Brain microvascular endothelial cell (primary cell): ENCODE data around the gene BCL11A.

Source experiments
- DNase-seq: peaks from one replicate; pipeline ENCODE4 v3.0.0-alpha.2; 2020
- H3K27ac ChIP-seq: fragments of 250-450 bp; sonication (Bioruptor Pico); 2 replicates; pipeline ENCODE4 v1.5.1; 2020; ENCODE audit warnings: mild to moderate bottlenecking, moderate library complexity
- H3K27me3 ChIP-seq: fragments of 250-450 bp; sonication (Bioruptor Pico); replicated peaks from 2 replicates; pipeline ENCODE4 v1.5.1; 2020; ENCODE audit warnings: mild to moderate bottlenecking
- H3K36me3 ChIP-seq: fragments of 250-450 bp; sonication (Bioruptor Pico); replicated peaks from 2 replicates; pipeline ENCODE4 v1.5.1; 2020; ENCODE audit warnings: mild to moderate bottlenecking
- H3K4me3 ChIP-seq: 2 replicates; pipeline ENCODE4 v1.5.1; 2011; ENCODE audit warnings: low read depth, mild to moderate bottlenecking, control low read depth, low read length, moderate library complexity
- CTCF ChIP-seq: IDR thresholded peaks from 2 replicates; pipeline ENCODE4 v1.5.1; 2011; ENCODE audit warnings: low read depth, mild to moderate bottlenecking, moderate library complexity, low read length, control low read depth, inconsistent platforms; ENCODE audit errors: missing control alignments
- in situ Hi-C: cut with HindIII; loops from 2 replicates; pipeline ENCODE4 v1.10.0; 2017; ENCODE audit warnings: low sequenced_read_pairs, low pct_ligation_motif_present

Gene BCL11A

GRCh38 chr2:60485055-60485454 is 68.4 kb downstream of the BCL11A start:
- no peak for TF ChIP-seq CTCF
- no peak overlapping the region for H3K27ac ChIP-seq
- DNase-seq, result no peak

DNA sequence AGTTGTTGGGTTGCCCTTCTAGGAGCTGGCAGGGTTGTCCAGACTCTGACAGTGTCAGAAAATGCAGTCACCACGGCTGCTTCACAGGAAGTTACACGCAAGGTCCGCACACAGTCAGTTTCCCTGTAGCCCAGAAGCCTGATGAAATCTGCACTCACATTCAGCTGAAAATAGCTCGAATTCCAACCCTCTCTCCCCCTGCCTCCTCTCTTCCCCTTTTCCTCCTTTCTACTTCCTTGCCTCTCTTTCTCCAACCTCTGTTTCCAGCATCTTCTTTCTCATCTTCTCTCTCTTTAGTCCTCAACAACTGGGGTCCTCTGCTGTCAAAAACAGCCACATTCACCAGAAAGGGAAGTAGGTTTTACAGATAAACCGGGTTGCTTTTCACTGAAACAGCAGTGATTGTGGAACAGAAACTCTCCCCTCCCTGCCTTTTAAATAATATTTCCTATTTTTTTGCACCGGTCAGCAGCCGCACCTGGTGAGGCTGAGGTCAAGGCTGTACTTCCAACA is 69.3 kb downstream of the BCL11A start:
- Histone ChIP-seq H3K27me3 (no peaks in the 10 kb centered on the region), H3K4me3 (no peak overlapping the region), H3K27ac (peak overlapping the region; percentile 92), H3K36me3 (no peaks in the 10 kb centered on the region)
- in situ Hi-C loops, result no loop called here
- peak; percentile 79 for DNase-seq
- TF ChIP-seq CTCF, result no peak

More at GRCh38 chr2:60485055-60485454, 68.4 kb downstream of the BCL11A start:
- in situ Hi-C loops, result no loop called here
- Histone ChIP-seq H3K4me3 (no peak overlapping the region), H3K36me3 (no peaks in the 10 kb centered on the region), H3K27me3 (no peaks in the 10 kb centered on the region)

- in situ Hi-C loops, result no loop called here
- TF ChIP-seq CTCF, result no peak
- no peak overlapping the region for H3K4me3 ChIP-seq
- peak overlapping the region; percentile 92 for H3K27ac ChIP-seq
- peak; percentile 81 for DNase-seq
- H3K27me3 ChIP-seq, result no peaks in the 10 kb centered on the region
- no peaks in the 10 kb centered on the region for H3K36me3 ChIP-seq
Observed at GRCh38 chr2:60483401-60483800, 70.1 kb downstream of the BCL11A start.

GRCh38 chr2:60482222-60482621 is 71.2 kb downstream of the BCL11A start:
- no peak for TF ChIP-seq CTCF
- Histone ChIP-seq H3K27me3 (no peaks in the 10 kb centered on the region), H3K4me3 (no peak overlapping the region), H3K36me3 (no peaks in the 10 kb centered on the region), H3K27ac (peak overlapping the region; percentile 5)
- in situ Hi-C loops, result no loop called here
- DNase-seq, result no peak

GRCh38 chr2:60481257-60481656 is 72.2 kb downstream of the BCL11A start:
- no peak for TF ChIP-seq CTCF
- Histone ChIP-seq H3K36me3 (no peaks in the 10 kb centered on the region), H3K27ac (no peak overlapping the region), H3K27me3 (no peaks in the 10 kb centered on the region), H3K4me3 (no peak overlapping the region)
- DNase-seq, result no peak
- in situ Hi-C loops, result no loop called here

GRCh38 chr2:60480089-60480773 is 73.2 kb downstream of the BCL11A start:
- no peak for TF ChIP-seq CTCF
- no peak overlapping the region for H3K4me3 ChIP-seq
- no peaks in the 10 kb centered on the region for H3K36me3 ChIP-seq
- in situ Hi-C loops, result no loop called here
- no peak for DNase-seq
- H3K27ac ChIP-seq, result no peak overlapping the region
- H3K27me3 ChIP-seq, result no peaks in the 10 kb centered on the region
